Calu3 (cell line): ENCODE results near the gene ARHGAP6. TPM values are rescaled to one million over a fixed set of nuclear protein-coding genes. Genes with fewer than 3 reads are reported as not detected.

Experiments
- BruUV-seq: library from RNA; stranded (reverse); fragments of 400-500 nt; replicated peaks from 2 replicates; lab custom pipeline; 2021; lab: Mats Ljungman, UMichigan
- CTCF ChIA-PET: fragments of 300-600 bp; sonication (Branson Sonifier 250); formaldehyde crosslinking; loops from one replicate; lab custom pipeline; 2022; ENCODE audit warnings: antibody characterized with exemption; lab: Charles Lee
- DNase-seq: peaks from one replicate; pipeline ENCODE4 v3.0.0; 2022
- H3K27ac Mint-ChIP-seq: one replicate; pipeline ENCODE4 v1.8.0; 2022; ENCODE audit warnings: mixed read lengths; ENCODE audit not compliant: unreplicated experiment
- H3K27me3 Mint-ChIP-seq: one replicate; pipeline ENCODE4 v1.8.0; 2022; ENCODE audit warnings: mixed read lengths; ENCODE audit not compliant: unreplicated experiment
- H3K36me3 Mint-ChIP-seq: one replicate; pipeline ENCODE4 v1.8.0; 2022; ENCODE audit warnings: mild to moderate bottlenecking, moderate library complexity, mixed read lengths; ENCODE audit not compliant: insufficient read depth, unreplicated experiment
- H3K4me1 Mint-ChIP-seq: one replicate; pipeline ENCODE4 v1.8.0; 2022; ENCODE audit warnings: mild to moderate bottlenecking, low read depth, mixed read lengths; ENCODE audit not compliant: unreplicated experiment
- H3K4me3 Mint-ChIP-seq: one replicate; pipeline ENCODE4 v1.8.0; 2022; ENCODE audit warnings: mild to moderate bottlenecking, low read depth, moderate library complexity, mixed read lengths; ENCODE audit not compliant: unreplicated experiment
- H3K9me3 Mint-ChIP-seq: one replicate; pipeline ENCODE4 v1.8.0; 2022; ENCODE audit warnings: low read depth, mixed read lengths; ENCODE audit not compliant: unreplicated experiment
- intact Hi-C: fragments of 100-400 bp; cut with micrococcal nuclease; formaldehyde crosslinking; loops from one replicate; pipeline ENCODE4 v1.10.0; 2022; ENCODE audit not compliant: unreplicated experiment
- total RNA-seq: library from RNA; stranded (reverse); gene quantifications from 2 replicates; pipeline ENCODE4 v1.2.3, GENCODE V29; 2022
- TF ChIP-seq, protein P1 (sequence below): fragments of 200-600 bp; IDR thresholded peaks from one replicate; pipeline ENCODE4 v1.8.0; 2022; ENCODE audit warnings: antibody characterized with exemption; ENCODE audit not compliant: unreplicated experiment

The ARHGAP6 gene
- total RNA-seq, 1 experiment from 2014 or later: not detected

DNA sequence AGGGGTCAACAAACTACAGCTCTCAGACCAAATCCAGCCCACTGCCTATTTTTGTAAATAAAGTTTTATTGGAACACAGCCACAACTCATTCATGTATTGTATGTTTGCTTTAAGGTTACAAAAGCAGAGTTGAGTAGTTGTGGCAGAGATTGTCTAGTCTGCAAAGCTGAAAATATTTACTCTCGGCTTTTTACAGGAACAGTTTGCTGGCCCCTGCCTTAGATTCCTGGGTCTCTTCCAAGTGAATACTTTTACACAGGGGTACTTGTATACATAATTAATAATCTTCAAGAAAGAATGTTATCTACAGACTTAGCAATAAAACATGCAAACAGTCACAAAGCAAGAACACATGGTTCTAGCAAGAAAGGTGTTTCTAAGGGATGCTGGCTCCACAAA, 218.3 kb downstream of the ARHGAP6 start:
- DNase-seq: no peak
- Mint-ChIP-seq H3K9me3 (no peaks in the 10 kb centered on the region), H3K27ac (no peak overlapping the region), H3K27me3 (peaks cover 14% of the 10 kb centered on the region), H3K4me3 (no peak overlapping the region), H3K4me1 (no peaks in the 10 kb centered on the region), H3K36me3 (no peaks in the 10 kb centered on the region)
- no TSS peak for BruUV-seq
- intact Hi-C loops: no loop called here
- CTCF ChIA-PET: no interaction called here
- TF ChIP-seq, protein P1, sequence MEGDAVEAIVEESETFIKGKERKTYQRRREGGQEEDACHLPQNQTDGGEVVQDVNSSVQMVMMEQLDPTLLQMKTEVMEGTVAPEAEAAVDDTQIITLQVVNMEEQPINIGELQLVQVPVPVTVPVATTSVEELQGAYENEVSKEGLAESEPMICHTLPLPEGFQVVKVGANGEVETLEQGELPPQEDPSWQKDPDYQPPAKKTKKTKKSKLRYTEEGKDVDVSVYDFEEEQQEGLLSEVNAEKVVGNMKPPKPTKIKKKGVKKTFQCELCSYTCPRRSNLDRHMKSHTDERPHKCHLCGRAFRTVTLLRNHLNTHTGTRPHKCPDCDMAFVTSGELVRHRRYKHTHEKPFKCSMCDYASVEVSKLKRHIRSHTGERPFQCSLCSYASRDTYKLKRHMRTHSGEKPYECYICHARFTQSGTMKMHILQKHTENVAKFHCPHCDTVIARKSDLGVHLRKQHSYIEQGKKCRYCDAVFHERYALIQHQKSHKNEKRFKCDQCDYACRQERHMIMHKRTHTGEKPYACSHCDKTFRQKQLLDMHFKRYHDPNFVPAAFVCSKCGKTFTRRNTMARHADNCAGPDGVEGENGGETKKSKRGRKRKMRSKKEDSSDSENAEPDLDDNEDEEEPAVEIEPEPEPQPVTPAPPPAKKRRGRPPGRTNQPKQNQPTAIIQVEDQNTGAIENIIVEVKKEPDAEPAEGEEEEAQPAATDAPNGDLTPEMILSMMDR: no peak

DNA sequence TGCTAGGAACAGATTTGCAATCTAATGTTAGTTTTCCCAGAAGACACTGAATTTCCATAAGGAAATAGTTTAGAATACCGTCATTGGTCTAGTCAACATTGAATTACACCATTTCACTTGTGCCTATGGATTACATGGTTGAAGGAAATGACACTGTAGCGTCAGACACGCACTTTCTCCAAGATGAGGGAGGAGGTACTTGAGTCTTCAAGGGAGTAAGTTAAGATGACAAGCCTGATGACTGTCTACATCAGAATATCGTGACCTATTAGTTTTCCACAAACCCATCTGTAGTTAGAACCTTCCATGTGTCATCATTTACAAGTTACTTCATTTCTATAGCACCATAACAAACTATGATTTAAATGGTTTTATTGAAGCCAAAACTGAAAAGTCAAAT, 218.8 kb downstream of the ARHGAP6 start:
- TF ChIP-seq, protein P1: no peak
- H3K4me1 Mint-ChIP-seq: no peaks in the 10 kb centered on the region
- intact Hi-C loops: no loop called here
- CTCF ChIA-PET: no interaction called here
- no peak overlapping the region for H3K27ac Mint-ChIP-seq
- no peak for DNase-seq
- H3K9me3 Mint-ChIP-seq: no peaks in the 10 kb centered on the region
- no TSS peak for BruUV-seq
- H3K4me3 Mint-ChIP-seq: no peak overlapping the region
- H3K27me3 Mint-ChIP-seq: peaks cover 14% of the 10 kb centered on the region
- H3K36me3 Mint-ChIP-seq: no peaks in the 10 kb centered on the region

DNA sequence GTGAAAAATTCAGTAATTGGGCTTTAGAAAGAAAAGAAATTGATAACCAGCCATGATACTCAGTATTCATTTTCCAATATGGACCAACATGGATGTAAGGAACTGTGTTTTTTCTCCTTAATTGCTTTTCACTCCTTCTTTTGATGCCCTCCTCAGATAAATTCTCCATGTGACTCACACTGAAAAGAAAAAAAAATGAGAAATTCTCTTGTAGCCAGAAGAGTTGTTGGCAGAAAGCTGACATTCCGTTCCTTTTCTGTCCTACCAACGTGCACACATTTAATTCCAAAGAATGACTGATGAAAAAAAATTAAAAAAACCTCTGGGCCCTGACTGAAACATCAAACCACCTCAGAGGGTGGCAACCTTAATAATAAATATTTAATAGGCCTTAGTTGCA, 219.4 kb downstream of the ARHGAP6 start:
- H3K27me3 Mint-ChIP-seq: peaks cover 14% of the 10 kb centered on the region
- no peaks in the 10 kb centered on the region for H3K36me3 Mint-ChIP-seq
- H3K27ac Mint-ChIP-seq: no peak overlapping the region
- TF ChIP-seq, protein P1: no peak
- H3K9me3 Mint-ChIP-seq: no peaks in the 10 kb centered on the region
- no peak overlapping the region for H3K4me3 Mint-ChIP-seq
- intact Hi-C loops: no loop called here
- no peak for DNase-seq
- no TSS peak for BruUV-seq
- no peaks in the 10 kb centered on the region for H3K4me1 Mint-ChIP-seq
- CTCF ChIA-PET: no interaction called here

DNA sequence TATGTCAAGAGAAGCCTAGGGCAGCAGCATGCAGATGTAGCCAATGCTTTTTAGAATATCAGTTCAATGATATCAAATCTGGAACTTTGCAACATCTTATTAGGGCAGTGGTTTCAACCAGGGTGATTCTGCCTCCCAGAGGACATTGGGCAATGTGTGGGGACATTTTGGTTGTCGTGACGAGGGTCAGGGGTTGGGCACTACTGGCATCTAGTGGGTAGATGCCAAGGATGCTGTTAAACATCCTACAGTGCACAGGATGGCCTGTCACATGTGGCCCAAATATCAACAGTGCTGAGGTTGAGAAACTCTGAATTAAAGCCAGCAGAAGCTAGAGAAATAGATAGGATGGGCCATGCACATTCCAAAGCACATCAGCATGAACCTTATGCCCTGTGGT, 220.2 kb downstream of the ARHGAP6 start:
- Mint-ChIP-seq H3K27me3 (peaks cover 14% of the 10 kb centered on the region), H3K9me3 (no peaks in the 10 kb centered on the region), H3K4me1 (no peaks in the 10 kb centered on the region), H3K4me3 (no peak overlapping the region), H3K27ac (no peak overlapping the region), H3K36me3 (no peaks in the 10 kb centered on the region)
- no peak for DNase-seq
- CTCF ChIA-PET: no interaction called here
- intact Hi-C loops: no loop called here
- TF ChIP-seq, protein P1: no peak
- BruUV-seq: no TSS peak
